Activated CD8-positive, alpha-beta memory T cell treated with anti-CD3 and anti-CD28 coated beads, Interleukin-2, amount 50 U/mL, for 1 hour (primary cell): ENCODE data around the gene BMAL2.

Source experiments
- DNase-seq: peaks from one replicate; pipeline ENCODE4 v3.0.0-alpha.2; 2020; ENCODE audit errors: extremely low read depth

Gene BMAL2, protein sequence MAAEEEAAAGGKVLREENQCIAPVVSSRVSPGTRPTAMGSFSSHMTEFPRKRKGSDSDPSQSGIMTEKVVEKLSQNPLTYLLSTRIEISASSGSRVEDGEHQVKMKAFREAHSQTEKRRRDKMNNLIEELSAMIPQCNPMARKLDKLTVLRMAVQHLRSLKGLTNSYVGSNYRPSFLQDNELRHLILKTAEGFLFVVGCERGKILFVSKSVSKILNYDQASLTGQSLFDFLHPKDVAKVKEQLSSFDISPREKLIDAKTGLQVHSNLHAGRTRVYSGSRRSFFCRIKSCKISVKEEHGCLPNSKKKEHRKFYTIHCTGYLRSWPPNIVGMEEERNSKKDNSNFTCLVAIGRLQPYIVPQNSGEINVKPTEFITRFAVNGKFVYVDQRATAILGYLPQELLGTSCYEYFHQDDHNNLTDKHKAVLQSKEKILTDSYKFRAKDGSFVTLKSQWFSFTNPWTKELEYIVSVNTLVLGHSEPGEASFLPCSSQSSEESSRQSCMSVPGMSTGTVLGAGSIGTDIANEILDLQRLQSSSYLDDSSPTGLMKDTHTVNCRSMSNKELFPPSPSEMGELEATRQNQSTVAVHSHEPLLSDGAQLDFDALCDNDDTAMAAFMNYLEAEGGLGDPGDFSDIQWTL

DNA sequence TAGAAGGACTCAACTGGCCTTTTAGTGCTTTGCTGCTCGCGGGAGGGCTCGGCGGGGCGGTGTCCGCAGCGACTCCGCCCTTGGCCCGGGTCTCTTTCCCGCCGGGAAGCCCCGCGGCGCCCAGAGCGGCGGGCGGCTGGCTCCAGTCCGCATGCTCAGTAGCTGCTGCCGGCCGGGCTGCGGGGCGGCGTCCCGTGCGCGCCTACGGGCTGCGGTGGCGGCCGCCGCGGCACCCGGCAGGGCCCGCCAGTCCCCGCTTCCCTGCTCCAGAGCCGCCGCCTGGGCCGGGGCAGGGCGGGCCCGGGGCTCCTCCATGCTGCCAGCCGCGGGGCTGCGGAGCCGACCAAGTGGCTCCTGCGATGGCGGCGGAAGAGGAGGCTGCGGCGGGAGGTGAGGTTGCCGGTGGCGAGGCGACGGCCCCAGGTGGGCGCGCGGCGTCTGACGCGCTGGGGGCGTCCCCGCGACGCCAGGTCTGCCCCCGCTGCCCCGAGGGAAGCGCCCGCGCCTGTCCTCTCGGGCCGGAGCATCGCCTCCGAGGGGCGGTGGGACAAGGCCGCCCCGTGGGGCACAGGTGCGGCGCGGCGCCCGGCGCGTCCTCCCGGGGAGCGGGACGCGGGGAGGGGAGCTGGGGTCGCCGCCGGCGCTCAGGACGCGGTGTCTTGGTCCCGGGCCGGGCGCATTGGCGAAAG, at the start of gene BMAL2:
Gene BMAL2 (plus strand): TSS at position 123 of the 689 bp plus-strand sequence. CDS start 237 bp downstream, at position 360.
- DNase-seq: no peak

DNA sequence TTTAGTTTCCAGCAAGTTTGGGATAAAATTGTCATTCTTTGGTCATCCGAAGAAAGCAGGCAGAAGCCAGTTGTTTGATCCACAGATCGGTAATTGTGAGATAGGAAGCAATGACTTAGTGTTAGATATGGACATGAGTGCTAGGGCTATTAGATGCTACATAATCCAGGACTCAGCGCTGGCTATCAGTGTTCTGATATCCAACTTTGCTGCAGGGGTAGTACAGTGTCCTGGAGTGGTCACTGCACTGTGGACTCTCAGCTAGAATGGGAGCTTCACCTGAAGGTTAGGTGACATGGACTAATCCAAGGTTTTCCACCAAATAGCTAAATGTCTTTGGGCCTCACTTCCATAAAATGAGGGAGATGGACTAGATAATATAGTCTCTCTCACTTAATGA, 48.6 kb upstream of the BMAL2 start:
- DNase-seq: no peak

DNA sequence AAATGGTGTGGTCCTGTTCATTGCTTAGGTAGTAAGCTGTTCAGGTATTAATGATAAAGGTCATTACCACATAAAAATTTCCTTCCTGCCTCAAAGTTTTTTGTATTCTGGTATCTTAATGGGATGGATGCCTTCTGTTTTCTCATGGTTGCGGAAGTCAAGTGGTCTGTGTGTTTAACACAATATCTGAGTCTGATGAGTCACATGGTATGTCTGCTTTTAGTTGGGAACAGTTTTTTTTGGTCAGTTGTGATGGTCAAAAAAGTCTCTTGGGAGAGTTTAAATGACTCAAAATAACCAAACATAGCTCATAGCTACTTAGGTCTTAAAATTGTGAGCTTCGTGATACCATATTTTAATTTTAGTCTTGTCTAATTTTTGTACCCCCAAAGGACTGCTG, 47.9 kb upstream of the BMAL2 start:
- no peak for DNase-seq

DNA sequence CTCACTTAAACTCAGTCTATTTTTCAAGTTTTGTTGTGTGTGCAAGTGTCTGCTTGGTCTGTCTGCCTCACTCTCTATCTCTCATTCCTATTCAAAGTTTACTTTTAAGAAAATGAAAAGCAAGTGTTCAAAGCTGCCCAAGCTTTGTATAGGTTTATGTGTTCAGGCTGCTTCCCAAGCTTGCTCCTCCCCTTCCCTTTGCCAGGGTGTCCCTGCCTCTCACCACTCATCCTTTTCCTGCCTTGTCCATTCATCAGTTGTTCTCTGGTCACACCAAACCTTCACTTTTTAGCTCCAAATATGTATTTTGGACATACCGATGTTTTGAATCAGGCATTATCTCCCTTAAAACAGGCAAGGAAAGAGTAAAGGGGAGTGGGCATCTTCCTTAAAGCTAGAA, 47.2 kb upstream of the BMAL2 start:
- DNase-seq: no peak

DNA sequence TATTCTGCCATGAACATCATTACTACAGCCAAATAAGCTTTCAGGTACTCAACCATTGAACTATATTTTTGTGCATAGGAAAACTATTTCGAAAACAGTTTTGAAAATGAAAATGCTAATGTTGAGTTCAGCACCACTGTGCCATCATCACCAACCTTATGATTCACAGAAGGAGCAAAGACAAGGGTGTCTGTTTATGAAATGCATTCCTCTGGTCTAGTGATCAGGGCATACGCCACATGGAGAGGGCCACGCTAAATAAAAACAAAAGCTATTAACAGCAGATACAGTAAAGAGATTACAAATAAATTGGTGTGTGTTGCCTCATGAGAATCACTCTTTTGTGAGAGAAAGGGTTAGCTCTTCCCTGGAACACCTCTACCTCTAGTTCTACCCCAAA, 43.2 kb upstream of the BMAL2 start:
- no peak for DNase-seq

DNA sequence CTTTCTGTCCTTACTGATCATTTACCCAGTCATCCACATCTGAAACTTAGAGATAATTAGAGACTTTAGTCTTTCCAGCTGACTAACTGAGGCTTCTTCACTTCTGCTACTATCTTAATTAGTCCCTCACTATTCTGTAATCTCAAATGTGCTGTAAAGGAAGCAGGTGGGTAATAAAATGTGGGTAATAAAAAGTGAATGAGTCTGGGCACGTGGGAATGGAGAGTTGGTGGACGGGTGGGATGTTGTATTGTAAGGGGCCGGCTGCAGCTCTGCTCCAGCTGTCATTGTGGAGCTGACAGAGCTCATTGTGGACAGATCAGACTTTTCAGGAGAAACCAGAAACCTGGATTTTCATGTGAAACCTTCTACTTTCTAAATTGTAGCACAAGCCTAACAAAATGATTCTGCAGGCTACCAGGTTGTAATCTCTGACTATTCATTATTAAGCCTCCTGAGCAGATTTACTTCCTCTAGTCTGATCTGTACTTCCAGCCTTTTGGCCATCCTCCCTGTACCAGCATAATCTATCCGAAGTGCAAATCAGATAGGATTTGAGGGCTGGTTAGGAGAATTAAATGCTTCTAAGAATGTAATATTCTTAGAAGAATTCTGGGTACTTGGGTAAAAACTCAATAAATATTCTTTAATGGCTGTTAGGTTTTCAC, 42.0 kb upstream of the BMAL2 start:
- DNase-seq: no peak

DNA sequence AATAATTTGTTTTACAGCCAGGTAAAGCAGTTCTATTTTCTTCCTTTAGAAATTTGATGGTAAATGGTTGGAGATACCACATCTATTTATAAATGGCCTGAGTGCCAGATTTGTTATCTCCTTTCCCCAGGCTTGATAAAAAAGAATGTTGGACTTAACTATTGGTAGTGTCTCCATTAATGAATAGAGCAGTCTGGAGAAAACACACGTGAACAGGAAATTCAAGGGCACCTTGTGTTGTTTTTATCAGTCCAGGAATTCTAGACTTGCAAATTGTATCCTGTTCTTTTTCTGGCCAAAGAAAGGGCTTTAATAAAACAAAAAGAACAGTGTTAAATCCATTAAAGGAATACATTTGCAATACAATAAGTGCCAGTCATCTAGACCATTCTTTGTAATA, 40.8 kb upstream of the BMAL2 start:
- no peak for DNase-seq

DNA sequence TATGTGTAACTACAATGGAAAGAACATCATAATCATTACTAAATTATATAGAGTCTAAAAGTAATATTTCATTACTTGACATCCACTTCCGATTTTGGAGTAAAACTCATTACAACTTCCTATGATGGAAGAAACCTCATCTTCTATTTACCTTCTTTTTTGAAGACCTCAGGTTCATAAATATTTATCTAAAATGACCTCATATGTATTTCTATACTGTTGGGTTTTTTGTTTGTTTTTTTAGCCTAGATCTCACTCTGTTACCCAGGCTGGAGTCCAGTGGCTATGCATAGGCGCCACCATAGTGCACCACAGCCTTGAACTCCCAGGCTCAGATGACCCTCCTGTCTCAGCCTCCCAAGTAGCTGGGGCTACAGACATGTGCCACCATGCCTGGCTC, 39.9 kb upstream of the BMAL2 start:
- no peak for DNase-seq

DNA sequence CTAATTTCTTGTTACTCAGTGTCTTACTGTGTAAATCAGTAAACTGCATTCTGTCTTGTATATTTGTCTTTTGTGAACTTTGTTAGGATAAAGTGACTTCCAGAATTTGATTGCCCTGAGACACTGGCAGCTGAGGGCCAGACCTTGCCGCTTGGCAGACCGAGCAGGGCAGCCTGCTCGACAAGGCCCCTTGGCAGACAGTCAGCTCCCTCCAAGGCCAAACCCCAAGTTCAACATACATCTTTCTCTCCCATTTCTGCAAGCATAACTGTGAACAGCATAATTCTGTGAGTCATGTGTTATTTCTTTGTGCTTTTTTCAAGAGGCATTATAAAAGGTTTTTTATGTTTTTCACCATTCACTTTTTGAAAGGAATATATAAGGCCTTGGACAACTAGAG, 39.2 kb upstream of the BMAL2 start:
- DNase-seq: no peak

DNA sequence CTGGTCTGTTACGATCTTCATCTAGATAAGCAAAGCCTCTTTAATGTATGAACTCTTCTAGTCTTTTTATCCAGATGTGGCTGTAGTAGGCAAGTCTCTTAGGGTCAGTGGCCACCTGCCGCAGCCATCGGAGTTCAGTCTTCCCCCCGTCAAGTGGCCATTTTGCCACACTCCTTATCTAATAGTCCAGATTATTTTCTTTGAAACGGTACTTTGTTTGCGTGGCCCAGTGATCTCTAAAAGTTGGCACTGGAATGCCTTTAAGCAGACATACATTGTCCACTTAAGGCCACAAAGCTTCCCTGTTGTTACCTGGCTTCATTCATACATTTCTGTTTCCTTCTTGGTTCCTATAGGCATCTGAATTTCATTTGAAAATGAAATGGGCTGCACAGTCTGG, 36.0 kb upstream of the BMAL2 start:
- DNase-seq: no peak

DNA sequence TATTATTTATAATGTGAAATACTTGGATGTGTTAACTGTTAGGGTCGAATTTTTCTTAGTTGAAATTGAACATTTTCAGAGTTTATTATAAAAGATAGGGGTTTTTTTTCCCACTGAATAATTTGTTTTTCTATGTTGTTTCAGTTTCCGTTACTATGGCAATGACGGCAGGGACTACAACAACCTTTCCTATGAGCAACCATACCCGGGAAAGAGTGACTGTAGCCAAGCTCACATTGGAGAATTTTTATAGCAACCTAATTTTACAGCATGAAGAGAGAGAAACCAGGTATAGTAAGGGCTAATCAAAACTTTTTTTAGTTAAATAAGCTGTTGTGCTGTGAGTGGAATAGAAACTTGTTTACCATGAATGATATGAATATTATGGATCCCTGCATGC, 35.1 kb upstream of the BMAL2 start:
- no peak for DNase-seq

DNA sequence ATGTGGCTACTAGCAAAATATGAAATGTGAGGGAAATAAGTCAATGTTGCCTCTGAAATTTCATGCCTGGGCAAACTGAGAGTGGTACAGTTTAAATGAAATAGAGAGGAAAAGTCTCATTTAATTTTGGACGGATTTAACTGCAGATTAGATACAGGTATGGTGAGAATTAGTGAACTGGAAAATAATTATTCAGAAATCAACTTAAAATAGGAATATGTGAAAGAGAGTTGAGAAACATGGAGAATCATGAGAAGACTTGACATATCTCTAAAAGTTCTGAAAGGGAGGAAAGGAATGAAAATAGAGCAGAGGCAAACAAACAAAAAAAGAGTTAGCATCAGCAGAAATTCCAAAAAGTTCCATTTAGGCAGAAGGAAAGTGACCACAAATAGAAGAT, 33.5 kb upstream of the BMAL2 start:
- no peak for DNase-seq

DNA sequence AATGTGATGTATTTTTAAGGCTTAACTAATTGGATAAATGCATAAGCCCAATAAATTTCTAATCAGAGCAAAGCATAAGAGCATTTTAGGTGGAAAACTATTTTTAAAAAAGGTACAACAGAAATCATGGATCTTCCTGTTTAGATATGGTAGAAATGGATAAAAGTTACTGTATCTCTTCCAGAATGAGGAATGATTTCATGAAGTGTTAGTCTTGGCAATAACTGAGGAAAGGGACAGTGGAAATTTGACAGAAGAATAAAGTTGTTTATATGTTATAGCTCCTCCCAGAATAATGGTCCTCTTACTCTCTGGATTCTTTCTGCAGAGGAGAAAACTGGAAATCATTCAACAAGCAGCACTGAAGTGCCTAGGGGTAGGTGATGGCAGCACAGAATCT, 32.4 kb upstream of the BMAL2 start:
- DNase-seq: no peak

DNA sequence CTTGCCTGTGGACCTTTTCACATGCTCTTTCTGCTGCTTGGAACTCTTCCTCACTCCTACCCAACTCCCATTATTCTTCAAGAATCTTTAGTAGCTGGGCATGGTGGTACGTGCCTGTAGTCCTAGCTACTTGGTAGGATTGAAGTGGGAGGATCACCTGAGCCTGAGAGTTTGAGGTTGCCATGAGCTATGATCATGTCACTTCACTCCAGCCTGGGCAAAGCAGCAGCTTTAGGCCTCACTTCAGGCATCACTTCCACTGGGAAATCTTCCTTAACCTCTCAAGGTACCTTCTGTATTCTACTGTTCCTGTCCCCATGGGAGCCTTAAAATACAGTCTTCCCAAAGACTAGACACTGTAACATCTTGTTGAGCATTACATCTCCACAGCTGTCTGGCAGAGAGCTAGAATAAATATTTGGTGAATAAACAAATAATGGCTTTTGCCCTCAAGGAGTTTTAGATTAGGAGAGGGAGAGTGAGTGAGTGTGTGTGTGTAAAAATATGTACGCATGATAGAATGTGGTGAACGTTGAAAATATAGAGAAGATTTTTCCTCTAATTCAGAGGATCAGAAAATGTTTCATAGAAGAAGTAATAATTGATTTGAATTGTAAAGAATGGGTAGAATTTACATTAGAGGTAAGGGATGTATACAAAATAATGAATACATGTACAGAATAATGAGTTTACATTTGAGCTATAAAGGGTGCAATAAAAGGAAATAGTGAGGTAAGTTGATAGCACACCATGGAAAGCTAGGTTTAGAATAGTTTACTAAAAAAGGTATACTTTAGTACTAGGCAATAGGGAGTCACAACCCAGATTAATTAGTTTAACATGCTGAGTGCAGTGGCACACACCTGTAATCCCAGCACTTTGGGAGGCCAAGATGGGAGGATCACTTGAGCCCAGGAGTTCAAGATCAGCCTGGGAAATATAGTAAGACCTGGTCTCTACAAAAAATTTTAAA, 29.2 kb upstream of the BMAL2 start:
- DNase-seq: no peak

DNA sequence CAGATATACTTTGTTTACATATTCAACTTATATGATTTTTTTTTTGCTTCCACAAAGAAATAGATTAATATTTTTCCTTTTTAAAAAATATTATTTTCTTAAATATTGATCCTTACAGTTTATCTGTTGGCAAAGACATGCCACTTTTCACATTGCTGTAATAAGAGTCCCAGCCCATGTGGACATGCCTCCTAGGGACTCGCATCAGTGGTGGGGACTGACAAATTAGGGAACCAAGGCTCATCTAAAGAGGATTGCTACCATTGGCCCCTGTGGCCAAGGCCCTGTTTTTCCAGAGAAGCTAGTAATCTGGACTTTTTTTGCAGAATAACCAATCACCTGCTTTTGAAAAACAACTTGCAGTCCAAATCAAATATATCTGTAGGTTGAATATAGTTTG, 27.8 kb upstream of the BMAL2 start:
- DNase-seq: no peak

DNA sequence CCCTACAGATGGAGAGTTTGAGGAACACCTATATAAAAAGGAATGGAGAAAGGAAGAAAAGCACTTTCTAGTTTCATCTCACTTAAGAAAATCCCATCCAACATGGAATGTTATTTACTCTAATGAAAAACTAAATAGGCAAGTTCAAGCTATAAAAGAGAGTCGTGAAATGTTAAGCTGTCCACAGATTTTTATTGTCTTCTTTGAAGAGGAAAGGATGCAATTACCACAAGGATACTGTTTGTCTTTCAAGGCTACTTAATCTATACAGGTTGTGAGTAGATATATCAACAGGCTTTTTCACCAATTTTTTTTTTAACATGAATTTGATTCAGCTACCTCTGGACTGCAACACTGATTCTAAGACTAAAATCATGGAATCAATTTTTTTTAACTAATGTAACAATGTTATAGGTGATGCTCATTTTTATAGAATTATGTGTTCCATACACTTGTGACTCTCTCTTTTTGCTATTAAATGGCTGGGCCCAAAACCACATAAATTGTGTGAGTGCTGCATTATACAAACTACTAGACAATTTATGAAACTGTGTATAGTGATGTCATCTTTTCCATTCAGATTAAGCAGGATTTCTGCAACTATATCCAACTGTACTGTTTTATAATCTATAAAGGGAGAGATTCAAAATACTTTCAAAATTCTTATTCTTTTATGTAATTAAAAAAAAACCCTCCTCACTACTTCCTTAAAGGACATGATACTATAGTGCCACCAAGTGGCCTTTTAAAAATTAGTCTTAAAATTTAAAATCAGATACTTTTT, 26.8 kb upstream of the BMAL2 start:
- DNase-seq: no peak

DNA sequence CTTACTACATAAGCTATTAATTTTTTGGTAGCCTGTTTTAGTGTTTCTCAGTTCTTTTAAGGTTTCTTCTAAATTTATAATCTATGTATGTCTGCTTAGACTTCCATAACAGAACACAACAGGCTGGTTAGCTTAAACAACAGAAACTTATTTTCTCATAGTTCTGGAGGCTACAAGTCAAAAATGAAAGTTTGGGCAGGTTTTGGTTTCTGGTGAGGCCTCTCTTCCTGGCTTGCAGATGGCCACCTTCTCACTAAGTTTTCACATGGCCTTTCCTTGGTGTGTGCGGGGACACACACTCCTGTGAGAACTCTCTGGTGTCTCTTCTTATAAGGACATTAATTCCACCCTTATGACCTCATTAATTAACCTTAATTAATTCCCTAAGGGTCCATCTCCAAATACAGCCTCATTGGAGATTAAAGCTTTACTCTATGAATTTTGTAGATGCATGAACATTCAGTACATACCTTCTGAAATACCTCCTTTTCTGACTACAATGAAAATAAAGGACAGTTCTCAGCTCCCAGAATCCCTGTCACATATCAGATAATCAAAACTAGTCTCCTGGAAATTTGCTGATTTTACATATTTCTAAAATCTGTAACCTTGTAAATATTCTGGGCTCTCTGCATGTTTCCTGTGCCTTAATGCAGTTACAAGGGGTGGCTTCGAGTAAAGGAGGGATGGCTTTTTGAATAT, 23.2 kb upstream of the BMAL2 start:
- DNase-seq: no peak

DNA sequence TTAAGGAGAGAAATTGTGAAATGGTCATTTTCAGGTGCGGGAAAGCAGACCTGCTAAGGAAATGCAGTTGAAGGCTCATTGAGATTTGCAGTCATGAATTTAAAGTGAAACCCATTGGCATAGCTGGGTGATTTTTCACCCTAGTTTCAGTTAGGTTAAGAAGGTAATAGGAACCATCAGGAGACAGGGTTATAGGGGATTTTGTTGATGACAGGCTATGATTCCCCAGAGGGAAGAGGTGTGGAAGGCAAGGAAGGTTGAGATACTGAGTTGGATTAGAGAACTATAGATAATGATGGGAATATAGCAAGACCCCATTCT, 22.7 kb upstream of the BMAL2 start:
- no peak for DNase-seq

DNA sequence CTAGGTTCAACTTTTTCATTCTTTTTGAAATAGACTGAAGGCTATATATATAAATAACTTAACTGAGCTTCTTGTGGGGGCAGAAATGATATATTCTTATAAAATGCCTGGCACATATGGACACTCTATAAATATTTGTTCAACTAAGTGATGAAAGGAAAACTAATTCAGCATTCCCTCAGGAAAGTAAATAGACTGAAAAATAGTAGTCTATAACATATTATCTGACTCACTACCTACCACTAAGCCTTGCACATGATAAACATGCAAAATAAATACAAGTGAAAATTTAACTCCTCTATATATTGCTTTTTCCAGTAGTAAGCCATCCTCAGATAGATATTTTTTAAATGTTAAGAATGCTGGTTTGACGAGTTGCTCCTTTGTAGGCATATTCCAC, 15.7 kb upstream of the BMAL2 start:
- DNase-seq: no peak

DNA sequence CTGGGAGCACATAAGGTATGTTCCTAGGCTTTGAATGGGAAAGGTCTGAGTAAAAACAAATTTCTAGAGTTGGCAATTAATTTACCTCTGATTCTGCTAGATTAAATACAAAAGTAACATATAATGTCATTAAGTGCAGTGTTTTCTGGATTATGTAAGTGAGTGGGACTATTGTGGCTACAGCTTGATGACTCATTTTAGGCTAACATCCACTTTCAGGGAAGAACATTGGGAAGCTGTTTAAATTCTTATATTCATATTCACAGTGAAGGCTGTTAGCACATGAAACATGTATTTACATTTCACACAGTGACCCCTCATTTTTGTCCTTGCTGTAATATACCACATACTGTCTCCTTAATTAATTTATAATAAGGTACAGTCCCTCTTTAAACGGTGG, 13.2 kb upstream of the BMAL2 start:
- DNase-seq: no peak
